Bronchus fibroblast of lung (primary cell): ENCODE measurements around the gene CLDN19. TPM values are rescaled to one million over a fixed set of nuclear protein-coding genes. Genes with fewer than 3 reads are reported as not detected.

ENCODE experiments used
- total RNA-seq: library from RNA; depleted of rRNA; stranded (reverse); fragments of >200 nt; gene quantifications from 2 replicates; pipeline ENCODE4 v1.2.3, GENCODE V29; 2015

The CLDN19 gene, protein sequence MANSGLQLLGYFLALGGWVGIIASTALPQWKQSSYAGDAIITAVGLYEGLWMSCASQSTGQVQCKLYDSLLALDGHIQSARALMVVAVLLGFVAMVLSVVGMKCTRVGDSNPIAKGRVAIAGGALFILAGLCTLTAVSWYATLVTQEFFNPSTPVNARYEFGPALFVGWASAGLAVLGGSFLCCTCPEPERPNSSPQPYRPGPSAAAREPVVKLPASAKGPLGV
- total RNA-seq, result not detected in 2 replicates

DNA sequence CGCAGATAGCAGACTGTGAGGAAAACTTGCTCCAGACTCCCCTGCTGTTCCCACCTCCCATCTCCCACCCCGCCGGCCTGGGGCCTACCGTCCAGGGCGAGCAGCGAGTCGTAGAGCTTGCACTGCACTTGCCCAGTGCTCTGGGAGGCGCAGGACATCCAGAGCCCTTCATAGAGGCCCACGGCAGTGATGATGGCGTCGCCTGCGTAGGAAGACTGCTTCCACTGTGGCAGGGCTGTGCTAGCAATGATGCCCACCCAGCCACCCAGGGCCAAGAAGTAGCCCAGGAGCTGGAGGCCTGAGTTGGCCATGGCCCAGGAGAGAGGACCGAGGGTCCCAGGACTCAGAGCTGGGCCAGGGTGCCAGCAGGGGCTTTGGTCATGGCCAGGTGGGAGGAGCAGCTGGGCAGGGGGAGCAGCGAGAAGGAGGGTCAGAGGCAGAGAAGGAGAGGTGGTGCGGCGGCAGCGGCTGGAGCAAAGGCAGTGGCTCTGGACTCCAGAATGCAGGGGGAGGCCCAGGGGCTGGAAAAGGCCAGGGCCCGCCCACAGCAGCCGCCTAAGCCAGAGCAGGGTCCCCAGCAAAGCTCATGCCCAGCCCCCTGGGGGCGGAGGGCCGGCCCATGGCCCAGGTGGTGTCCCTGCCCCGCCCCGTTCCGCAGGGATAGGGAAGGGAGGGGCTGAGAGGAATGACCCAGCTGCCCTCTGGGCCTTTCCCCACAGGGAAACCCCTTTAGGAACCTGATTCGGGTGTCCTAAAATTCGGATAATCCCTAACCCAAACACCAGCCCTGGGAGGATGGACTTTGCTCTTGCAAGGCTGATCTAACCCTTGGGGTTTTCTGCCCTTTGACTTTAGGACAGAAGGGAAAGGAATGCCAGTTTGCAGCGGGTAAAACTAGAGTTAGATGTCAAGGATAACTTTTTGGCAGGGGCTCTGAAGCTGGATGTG, at the start of gene CLDN19:
Gene CLDN19 (minus strand): TSS at position 484 of the 948 bp plus-strand sequence. CDS start 173 bp downstream, at position 311.

DNA sequence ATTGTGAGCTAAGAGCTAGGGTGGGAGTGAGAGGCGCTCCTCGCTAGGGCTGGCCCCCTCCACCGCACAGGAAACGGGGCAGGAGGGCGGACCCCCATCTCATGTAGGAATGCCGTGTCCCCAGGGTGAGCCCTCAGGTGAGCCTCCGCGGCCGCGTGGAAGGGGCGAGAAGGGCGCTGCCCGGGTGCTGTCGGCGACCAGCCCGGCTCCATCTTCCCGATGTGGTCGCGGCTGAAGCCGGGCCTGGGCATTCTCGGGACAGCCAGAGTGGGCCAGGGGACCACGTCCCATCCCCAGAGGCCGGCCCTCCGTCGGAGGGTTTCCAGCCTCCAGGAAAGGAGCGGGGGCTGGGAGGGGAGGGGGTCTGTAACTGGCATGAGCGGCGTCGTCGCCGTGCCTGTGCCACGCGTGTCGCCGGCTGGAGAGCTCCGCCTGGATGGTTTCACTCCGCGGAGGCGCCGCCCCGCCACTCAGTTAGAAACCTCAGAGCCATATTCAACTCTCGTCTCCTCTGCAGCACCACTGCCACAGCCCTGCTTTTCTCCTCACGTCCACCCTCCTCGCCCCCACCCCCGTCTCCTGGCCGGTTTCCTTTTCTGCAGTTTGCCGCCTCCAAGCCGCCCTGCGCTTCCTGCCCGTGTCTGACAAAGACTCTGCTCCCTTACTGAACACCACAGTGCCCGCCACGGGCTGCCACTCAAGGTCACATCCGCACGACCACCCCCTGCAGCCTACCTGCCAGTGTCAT, 45.1 kb upstream of the CLDN19 start, which contains the start of gene TMEM269:
Gene TMEM269 (plus strand): TSS at position 46 of the 748 bp plus-strand sequence. CDS start 4,903 bp downstream, outside the sequence.

DNA sequence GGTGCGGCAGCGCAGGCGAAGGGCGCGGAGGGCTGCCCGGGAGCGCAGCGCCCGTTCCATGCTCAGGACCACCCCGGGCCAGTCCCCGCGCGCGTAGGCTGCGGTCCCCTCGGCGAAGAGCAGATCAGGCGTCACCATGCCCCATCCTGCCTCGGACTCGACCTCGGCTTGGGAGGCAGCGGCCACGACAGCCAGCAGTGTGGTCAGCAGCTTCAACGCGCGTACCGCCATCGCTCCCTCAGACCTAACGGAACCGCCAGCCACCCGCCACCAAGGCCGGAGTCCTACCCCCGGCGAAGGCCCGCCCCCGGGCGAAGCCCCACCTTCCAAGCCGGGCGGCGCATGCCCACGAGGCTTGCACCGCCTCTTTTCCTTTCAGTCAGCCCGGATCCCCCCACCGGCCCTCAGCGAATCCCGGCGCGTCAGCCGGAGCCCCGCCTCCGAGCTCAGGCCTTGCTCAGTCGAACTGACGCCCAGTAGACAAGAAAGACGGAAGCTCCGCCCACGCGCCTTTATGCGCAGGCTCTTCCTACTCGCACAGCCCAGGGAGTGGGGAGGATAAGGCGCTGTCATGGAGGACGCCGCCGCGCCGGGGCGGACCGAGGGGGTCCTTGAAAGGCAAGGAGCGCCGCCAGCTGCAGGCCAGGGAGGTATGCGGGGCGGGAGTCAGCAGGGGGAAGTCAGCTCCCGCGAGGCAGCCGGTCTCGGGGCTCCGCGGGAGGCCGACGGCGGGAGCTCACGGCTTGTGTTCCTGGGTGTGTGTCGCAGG, 26.9 kb upstream of the CLDN19 start, which contains the start of the genes C1orf50 and P3H1:
Gene C1orf50 (plus strand): TSS at position 509 of the 769 bp plus-strand sequence. CDS start 63 bp downstream, at position 572.
Gene P3H1 (minus strand): TSS at position 288 of the 769 bp plus-strand sequence. CDS start 57 bp downstream, at position 231.

Other genes starting within 250 kb of the CLDN19 start
- 79.2 and 86.1 TPM in 2 replicates for gene PPIH, start 81.8 kb downstream of the CLDN19 start, total RNA-seq
- gene YBX1, start 57.8 kb downstream of the CLDN19 start, total RNA-seq, result 795 and 951 TPM in 2 replicates
- 131 and 133 TPM in 2 replicates for gene P3H1, start 26.8 kb upstream of the CLDN19 start, total RNA-seq
- gene C1orf50, start 27.0 kb upstream of the CLDN19 start, total RNA-seq, result 2.5 and 4.0 TPM in 2 replicates
- under 0.01 TPM in 1 of 2 replicates, not detected in the other for gene TMEM269, start 44.8 kb upstream of the CLDN19 start, total RNA-seq
- gene ERMAP, start 76.9 kb upstream of the CLDN19 start, total RNA-seq, result 6.2 and 6.7 TPM in 2 replicates
- 12.9 and 19.0 TPM in 2 replicates for gene SVBP, start 77.2 kb upstream of the CLDN19 start, total RNA-seq
- 8.3 and 10.6 TPM in 2 replicates for gene ZNF691, start 106.4 kb upstream of the CLDN19 start, total RNA-seq
- gene SLC2A1, start 218.6 kb upstream of the CLDN19 start, total RNA-seq, result 102 and 107 TPM in 2 replicates